ENCODE data around the gene RNU6-1. TPM values are rescaled to one million over a fixed set of nuclear protein-coding genes. Genes with fewer than 3 reads are reported as not detected.

Gene RNU6-1
- total RNA-seq, 1 experiment from 2014 or later = not detected

DNA sequence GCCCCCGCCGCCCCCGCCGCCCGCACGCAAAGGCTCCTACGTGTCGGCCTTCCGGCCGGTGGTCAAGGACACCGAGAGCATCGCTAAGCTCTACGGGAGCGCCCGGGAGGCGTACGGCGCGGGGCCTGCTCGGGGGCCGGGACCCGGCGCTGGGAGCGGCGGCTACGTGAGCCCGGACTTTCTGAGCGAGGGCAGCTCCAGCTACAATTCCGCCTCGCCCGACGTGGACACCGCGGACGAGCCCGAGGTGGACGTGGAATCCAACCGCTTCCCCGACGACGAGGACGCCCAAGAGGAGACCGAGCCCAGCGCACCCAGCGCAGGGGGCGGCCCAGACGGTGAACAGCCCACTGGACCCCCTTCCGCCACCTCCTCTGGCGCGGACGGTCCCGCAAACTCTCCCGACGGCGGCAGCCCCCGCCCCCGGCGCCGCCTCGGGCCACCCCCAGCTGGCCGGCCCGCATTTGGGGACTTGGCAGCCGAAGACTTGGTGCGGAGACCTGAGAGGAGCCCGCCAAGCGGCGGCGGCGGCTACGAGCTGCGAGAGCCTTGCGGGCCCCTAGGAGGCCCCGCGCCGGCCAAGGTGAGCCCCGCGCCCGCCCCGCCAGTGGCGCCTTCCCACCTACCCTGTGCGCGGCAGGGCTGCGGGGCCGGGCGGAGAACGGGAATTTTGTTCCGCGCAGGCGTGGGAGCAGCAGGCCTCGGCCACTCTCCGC lies 12.1 kb downstream of the RNU6-1 start:
- Histone ChIP-seq H3K36me3 (ENCODE audit: control insufficient read depth, insufficient read depth, low read length) (no peaks in the 10 kb centered on the region), H3K27me3 (ENCODE audit: control insufficient read depth, insufficient read depth, low read length) (peaks cover 14% of the 10 kb centered on the region; the same call in 1 of the 2 replicates), H3K27ac (ENCODE audit: low read length) (no peak overlapping the region), H3K4me3 (ENCODE audit: low read depth in 2 of 2, low read length in 2 of 2) (no peak overlapping the region), H3K9me3 (ENCODE audit: control insufficient read depth, insufficient read depth, low read depth, low read length) (no peaks in the 10 kb centered on the region), H3K4me1 (ENCODE audit: control insufficient read depth, insufficient read depth, low read length) (peaks cover 14% of the 10 kb centered on the region)
- DNase-seq (ENCODE audit: low read depth, low spot score) (no peak), ATAC-seq (no peak)
- in situ Hi-C loops (cut with HindIII; ENCODE audit: low pct_unique_long_range_greater_than_20kb, low sequenced_read_pairs) (no loop called here), intact Hi-C loops (cut with micrococcal nuclease; ENCODE audit: unreplicated experiment) (no loop called here)
- no peak for TF ChIP-seq CTCF (IDR thresholded peaks at IDR 0.05)
- no peak for TF ChIP-seq POLR2AphosphoS5 (IDR thresholded peaks at IDR 0.05; ENCODE audit: low read depth, low read length)
- TF ChIP-seq, protein P1, sequence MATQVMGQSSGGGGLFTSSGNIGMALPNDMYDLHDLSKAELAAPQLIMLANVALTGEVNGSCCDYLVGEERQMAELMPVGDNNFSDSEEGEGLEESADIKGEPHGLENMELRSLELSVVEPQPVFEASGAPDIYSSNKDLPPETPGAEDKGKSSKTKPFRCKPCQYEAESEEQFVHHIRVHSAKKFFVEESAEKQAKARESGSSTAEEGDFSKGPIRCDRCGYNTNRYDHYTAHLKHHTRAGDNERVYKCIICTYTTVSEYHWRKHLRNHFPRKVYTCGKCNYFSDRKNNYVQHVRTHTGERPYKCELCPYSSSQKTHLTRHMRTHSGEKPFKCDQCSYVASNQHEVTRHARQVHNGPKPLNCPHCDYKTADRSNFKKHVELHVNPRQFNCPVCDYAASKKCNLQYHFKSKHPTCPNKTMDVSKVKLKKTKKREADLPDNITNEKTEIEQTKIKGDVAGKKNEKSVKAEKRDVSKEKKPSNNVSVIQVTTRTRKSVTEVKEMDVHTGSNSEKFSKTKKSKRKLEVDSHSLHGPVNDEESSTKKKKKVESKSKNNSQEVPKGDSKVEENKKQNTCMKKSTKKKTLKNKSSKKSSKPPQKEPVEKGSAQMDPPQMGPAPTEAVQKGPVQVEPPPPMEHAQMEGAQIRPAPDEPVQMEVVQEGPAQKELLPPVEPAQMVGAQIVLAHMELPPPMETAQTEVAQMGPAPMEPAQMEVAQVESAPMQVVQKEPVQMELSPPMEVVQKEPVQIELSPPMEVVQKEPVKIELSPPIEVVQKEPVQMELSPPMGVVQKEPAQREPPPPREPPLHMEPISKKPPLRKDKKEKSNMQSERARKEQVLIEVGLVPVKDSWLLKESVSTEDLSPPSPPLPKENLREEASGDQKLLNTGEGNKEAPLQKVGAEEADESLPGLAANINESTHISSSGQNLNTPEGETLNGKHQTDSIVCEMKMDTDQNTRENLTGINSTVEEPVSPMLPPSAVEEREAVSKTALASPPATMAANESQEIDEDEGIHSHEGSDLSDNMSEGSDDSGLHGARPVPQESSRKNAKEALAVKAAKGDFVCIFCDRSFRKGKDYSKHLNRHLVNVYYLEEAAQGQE (IDR thresholded peaks at IDR 0.05; ENCODE audit: insufficient read depth in 1 of 2, low read depth in 2 of 2, low read length in 1 of 2) = no peak
- TF ChIP-seq TCF7L2 (IDR thresholded peaks at IDR 0.05; ENCODE audit: low read depth, low read length) = no peak
- no peak for TF ChIP-seq SIN3A (IDR thresholded peaks at IDR 0.05; ENCODE audit: borderline replicate concordance, insufficient read depth, low read depth, low read length)
- ChIA-PET CTCF (no interaction called here), POLR2A (interaction anchor here (0.7 kb wide), 1 partner anchor 285 kb away, joined by 3 read pairs; the partner anchor contains the start of gene MAP2K5)
- no TSS peak for BruUV-seq (replicated peaks)

GRCh38 chr15:67826717-67827561 lies 12.9 kb downstream of the RNU6-1 start:
- ChIA-PET POLR2A (no interaction called here), CTCF (no interaction called here)
- no peaks in the 10 kb centered on the region for H3K36me3 ChIP-seq (ENCODE audit: control insufficient read depth, insufficient read depth, low read length)
- intact Hi-C loops (cut with micrococcal nuclease; ENCODE audit: unreplicated experiment) = no loop called here
- ATAC-seq (no peak), DNase-seq (ENCODE audit: low read depth, low spot score) (no peak)
- no TSS peak for BruUV-seq (replicated peaks)
- no peaks in the 10 kb centered on the region for H3K9me3 ChIP-seq (ENCODE audit: control insufficient read depth, insufficient read depth, low read depth, low read length)
- peaks cover 14% of the 10 kb centered on the region for H3K4me1 ChIP-seq (ENCODE audit: control insufficient read depth, insufficient read depth, low read length)
- TF ChIP-seq POLR2AphosphoS5 (IDR thresholded peaks at IDR 0.05; ENCODE audit: low read depth, low read length) (no peak), CTCF (IDR thresholded peaks at IDR 0.05) (no peak), SIN3A (IDR thresholded peaks at IDR 0.05; ENCODE audit: borderline replicate concordance, insufficient read depth, low read depth, low read length) (no peak), TCF7L2 (IDR thresholded peaks at IDR 0.05; ENCODE audit: low read depth, low read length) (no peak)
- in situ Hi-C loops (cut with HindIII; ENCODE audit: low pct_unique_long_range_greater_than_20kb, low sequenced_read_pairs) = no loop called here
- H3K27ac ChIP-seq (ENCODE audit: low read length) = no peak overlapping the region
- peaks cover 19% of the 10 kb centered on the region; the same call in 1 of the 2 replicates for H3K27me3 ChIP-seq (ENCODE audit: control insufficient read depth, insufficient read depth, low read length)
- H3K4me3 ChIP-seq (ENCODE audit: low read depth in 2 of 2, low read length in 2 of 2) = no peak overlapping the region
